H9 (cell line): ENCODE measurements around the gene RPS19. TPM values are rescaled to one million over a fixed set of nuclear protein-coding genes. Genes with fewer than 3 reads are reported as not detected.

Source experiments
- DNase-seq: peaks from one replicate; pipeline ENCODE4 v3.0.0-alpha.2; 2017
- H2AFZ ChIP-seq: one replicate; pipeline ENCODE4 v1.6.1; 2013; ENCODE audit warnings: mild to moderate bottlenecking, low read length, control low read depth, moderate library complexity
- H2AK5ac ChIP-seq: 2 replicates; pipeline ENCODE4 v1.6.1; 2013; ENCODE audit warnings: low read length, control low read depth, mixed read lengths; ENCODE audit not compliant: insufficient read length
- H2BK120ac ChIP-seq: one replicate; pipeline ENCODE4 v1.6.1; 2013; ENCODE audit warnings: low read depth, mild to moderate bottlenecking, low read length, control low read depth, inconsistent platforms; ENCODE audit not compliant: poor library complexity, severe bottlenecking
- H2BK12ac ChIP-seq: 2 replicates; pipeline ENCODE4 v1.6.1; 2013; ENCODE audit warnings: low read length, control low read depth, mixed read lengths, low read depth; ENCODE audit not compliant: insufficient read length
- H2BK15ac ChIP-seq: 2 replicates; pipeline ENCODE4 v1.6.1; 2013; ENCODE audit warnings: low read depth, low read length, control low read depth
- H2BK20ac ChIP-seq: one replicate; pipeline ENCODE4 v1.6.1; 2013; ENCODE audit warnings: low read depth, mild to moderate bottlenecking, low read length, control low read depth, inconsistent platforms; ENCODE audit not compliant: poor library complexity, severe bottlenecking
- H2BK5ac ChIP-seq: 2 replicates; pipeline ENCODE4 v1.6.1; 2013; ENCODE audit warnings: low read length, control low read depth, mixed read lengths; ENCODE audit not compliant: insufficient read length
- H3K14ac ChIP-seq: 2 replicates; pipeline ENCODE4 v1.6.1; 2013; ENCODE audit warnings: low read length, control low read depth; ENCODE audit not compliant: insufficient read depth
- H3K18ac ChIP-seq: 2 replicates; pipeline ENCODE4 v1.6.1; 2013; ENCODE audit warnings: low read depth, mild to moderate bottlenecking, mixed read lengths, low read length, control low read depth; ENCODE audit not compliant: insufficient read length
- H3K23ac ChIP-seq: 2 replicates; pipeline ENCODE4 v1.6.1; 2013; ENCODE audit warnings: low read length, control low read depth, mixed read lengths, low read depth; ENCODE audit not compliant: insufficient read length
- H3K23me2 ChIP-seq: 2 replicates; pipeline ENCODE4 v1.6.1; 2013; ENCODE audit warnings: low read depth, mild to moderate bottlenecking, mixed read lengths, low read length, control low read depth; ENCODE audit not compliant: insufficient read length, poor library complexity, severe bottlenecking
- H3K27ac ChIP-seq: 2 replicates; pipeline ENCODE4 v1.5.1; 2013; ENCODE audit warnings: low read length, control low read depth, mixed read lengths, low read depth; ENCODE audit not compliant: insufficient read length
- H3K27me3 ChIP-seq: 2 replicates; pipeline ENCODE4 v1.6.1; 2013; ENCODE audit warnings: low read length, control low read depth, inconsistent platforms; ENCODE audit not compliant: insufficient read depth
- H3K4ac ChIP-seq: 2 replicates; pipeline ENCODE4 v1.6.1; 2013; ENCODE audit warnings: low read depth, mild to moderate bottlenecking, control low read depth, inconsistent platforms, low read length, moderate library complexity
- H3K4me1 ChIP-seq: 2 replicates; pipeline ENCODE4 v1.6.1; 2013; ENCODE audit warnings: low read length, control low read depth, inconsistent platforms; ENCODE audit not compliant: insufficient read depth
- H3K4me2 ChIP-seq: 2 replicates; pipeline ENCODE4 v1.6.1; 2013; ENCODE audit warnings: low read length, control low read depth, mixed read lengths; ENCODE audit not compliant: insufficient read length, insufficient read depth
- H3K56ac ChIP-seq: 2 replicates; pipeline ENCODE4 v1.6.1; 2013; ENCODE audit warnings: low read depth, mild to moderate bottlenecking, mixed read lengths, low read length, control low read depth; ENCODE audit not compliant: insufficient read length
- H3K79me1 ChIP-seq: 2 replicates; pipeline ENCODE4 v1.6.1; 2013; ENCODE audit warnings: low read depth, mild to moderate bottlenecking, moderate library complexity, low read length, control low read depth, inconsistent platforms; ENCODE audit not compliant: insufficient read depth, poor library complexity, severe bottlenecking
- H3K79me2 ChIP-seq: 2 replicates; pipeline ENCODE4 v1.6.1; 2013; ENCODE audit warnings: low read length, control low read depth, inconsistent platforms; ENCODE audit not compliant: insufficient read depth
- H3K9ac ChIP-seq: 2 replicates; pipeline ENCODE4 v1.6.1; 2013; ENCODE audit warnings: low read length, control low read depth, mixed read lengths; ENCODE audit not compliant: insufficient read length; ENCODE audit errors: extremely low read depth
- H3K9me3 ChIP-seq: one replicate; pipeline ENCODE4 v1.6.1; 2013; ENCODE audit warnings: low read depth, low read length, inconsistent platforms; ENCODE audit not compliant: control insufficient read depth
- H3T11ph ChIP-seq: one replicate; pipeline ENCODE4 v1.6.1; 2013; ENCODE audit warnings: mild to moderate bottlenecking, low read length, control low read depth, inconsistent platforms
- H4K20me1 ChIP-seq: one replicate; pipeline ENCODE4 v1.6.1; 2013; ENCODE audit not compliant: control insufficient read depth, insufficient read length, insufficient read depth
- H4K5ac ChIP-seq: 2 replicates; pipeline ENCODE4 v1.6.1; 2013; ENCODE audit warnings: low read depth, mild to moderate bottlenecking, mixed read lengths, low read length, control low read depth; ENCODE audit not compliant: insufficient read length
- H4K8ac ChIP-seq: replicated peaks from 2 replicates; pipeline ENCODE4 v1.6.1; 2013; ENCODE audit warnings: low read length, control low read depth, mixed read lengths, low read depth; ENCODE audit not compliant: insufficient read length
- H4K91ac ChIP-seq: 2 replicates; pipeline ENCODE4 v1.6.1; 2013; ENCODE audit warnings: low read depth, mild to moderate bottlenecking, moderate library complexity, mixed read lengths, low read length, control low read depth; ENCODE audit not compliant: insufficient read length
- H3K27ac Mint-ChIP-seq, 3 experiments: 2 replicates in 2 of 3; 3 replicates in 1 of 3; pipeline ENCODE4 v1.8.0; 2020 to 2021; ENCODE audit warnings: mixed read lengths in 3 of 3, mild to moderate bottlenecking in 1 of 3, moderate library complexity in 1 of 3
- H3K27me3 Mint-ChIP-seq: 2 replicates; pipeline ENCODE4 v1.8.0; 2021; ENCODE audit warnings: low read depth, mild to moderate bottlenecking, moderate library complexity, mixed read lengths
- H3K36me3 Mint-ChIP-seq, 3 experiments: 2 replicates in 2 of 3; 3 replicates in 1 of 3; pipeline ENCODE4 v1.8.0; 2020 to 2021; ENCODE audit warnings: low read depth in 3 of 3, mixed read lengths in 3 of 3; ENCODE audit not compliant: insufficient read depth in 1 of 3
- H3K4me1 Mint-ChIP-seq, 2 experiments: 2 replicates each; pipeline ENCODE4 v1.8.0; 2020; ENCODE audit warnings: mixed read lengths in 2 of 2
- H3K4me3 Mint-ChIP-seq, 2 experiments: 2 replicates in 1 of 2; 3 replicates in 1 of 2; pipeline ENCODE4 v1.8.0; 2020 to 2021; ENCODE audit warnings: mild to moderate bottlenecking in 2 of 2, mixed read lengths in 2 of 2, moderate library complexity in 1 of 2
- H3K9me3 Mint-ChIP-seq, 2 experiments: 2 replicates in 1 of 2; 3 replicates in 1 of 2; pipeline ENCODE4 v1.8.0; 2020; ENCODE audit warnings: mild to moderate bottlenecking in 2 of 2, mixed read lengths in 2 of 2, moderate library complexity in 1 of 2
- WGBS: extraction: QIAGEN DNeasy Blood & Tissue Kit; methylation state at CpG from one replicate; pipeline ENCODE4 v1.1.7; 2013; ENCODE audit warnings: missing lambda C conversion rate, low lambda C conversion rate, mixed read lengths; ENCODE audit not compliant: insufficient read length; ENCODE audit errors: extremely low coverage; 5-methylcytosine and 5-hydroxymethylcytosine counted together
- total RNA-seq: library from RNA; stranded (reverse); gene quantifications from 2 replicates; pipeline ENCODE4 v1.2.1, GENCODE V29; 2021
- TF ChIP-seq, protein P1 (sequence below): fragments of 200-600 bp; sonication (generic); conservative IDR thresholded peaks from 3 replicates; pipeline ENCODE4 v1.8.0; 2021; ENCODE audit warnings: antibody characterized with exemption, mild to moderate bottlenecking

RPS19 gene
- total RNA-seq, 1 experiment from 2014 or later = 3,024 TPM

- Histone ChIP-seq H4K5ac (peak overlapping the region; percentile 34), H3K4me1 (no peaks in the 10 kb centered on the region; the same call in 1 of the 2 replicates), H2BK15ac (no peak overlapping the region), H3K18ac (peak overlapping the region; percentile 90), H3K27ac (no peak overlapping the region), H4K8ac (no peak overlapping the region), H2BK12ac (no peak overlapping the region), H3K23ac (no peak overlapping the region), H3K4ac (peak overlapping the region; percentile 82), H2BK120ac (no peak overlapping the region), H2AFZ (no peak overlapping the region), H2BK20ac (no peak overlapping the region), H4K20me1 (no peaks in the 10 kb centered on the region), H3K23me2 (peaks cover 9% of the 10 kb centered on the region), H3K56ac (no peak overlapping the region), H3K27me3 (no peaks in the 10 kb centered on the region), H2BK5ac (peak overlapping the region; percentile 27), H3K14ac (peak overlapping the region; percentile 98), H3K9me3 (no peaks in the 10 kb centered on the region), H3K9ac (peak overlapping the region; percentile 99), H3T11ph (no peak overlapping the region), H2AK5ac (no peak overlapping the region), H3K79me2 (peaks cover 29% of the 10 kb centered on the region), H4K91ac (no peak overlapping the region), H3K79me1 (peaks cover 17% of the 10 kb centered on the region), H3K4me2 (peak overlapping the region; percentile 90)
- peak overlapping the region; percentile 94 to 99 (median 97) for H3K27ac Mint-ChIP-seq
- H3K27me3 Mint-ChIP-seq = peaks cover 14% of the 10 kb centered on the region
- no CpG with 5 or more reads among the region's 45 CpGs for WGBS
- peaks cover 34 to 42% of the 10 kb centered on the region in 2 experiments for H3K4me1 Mint-ChIP-seq
- H3K4me3 Mint-ChIP-seq = peak overlapping the region; percentile 84 to 96
- no peaks in the 10 kb centered on the region; a peak in 1 of 5 replicates for H3K9me3 Mint-ChIP-seq
- peaks cover 45 to 51% (median 50%) of the 10 kb centered on the region in 3 experiments for H3K36me3 Mint-ChIP-seq
- TF ChIP-seq, protein P1, sequence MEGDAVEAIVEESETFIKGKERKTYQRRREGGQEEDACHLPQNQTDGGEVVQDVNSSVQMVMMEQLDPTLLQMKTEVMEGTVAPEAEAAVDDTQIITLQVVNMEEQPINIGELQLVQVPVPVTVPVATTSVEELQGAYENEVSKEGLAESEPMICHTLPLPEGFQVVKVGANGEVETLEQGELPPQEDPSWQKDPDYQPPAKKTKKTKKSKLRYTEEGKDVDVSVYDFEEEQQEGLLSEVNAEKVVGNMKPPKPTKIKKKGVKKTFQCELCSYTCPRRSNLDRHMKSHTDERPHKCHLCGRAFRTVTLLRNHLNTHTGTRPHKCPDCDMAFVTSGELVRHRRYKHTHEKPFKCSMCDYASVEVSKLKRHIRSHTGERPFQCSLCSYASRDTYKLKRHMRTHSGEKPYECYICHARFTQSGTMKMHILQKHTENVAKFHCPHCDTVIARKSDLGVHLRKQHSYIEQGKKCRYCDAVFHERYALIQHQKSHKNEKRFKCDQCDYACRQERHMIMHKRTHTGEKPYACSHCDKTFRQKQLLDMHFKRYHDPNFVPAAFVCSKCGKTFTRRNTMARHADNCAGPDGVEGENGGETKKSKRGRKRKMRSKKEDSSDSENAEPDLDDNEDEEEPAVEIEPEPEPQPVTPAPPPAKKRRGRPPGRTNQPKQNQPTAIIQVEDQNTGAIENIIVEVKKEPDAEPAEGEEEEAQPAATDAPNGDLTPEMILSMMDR = no peak
- no peak for DNase-seq
These were observed 512 bp downstream of the RPS19 start for GRCh38 chr19:41860419-41861115.
